IMR-90 (cell line): ENCODE measurements around the gene CASP6. TPM values are rescaled to one million over a fixed set of nuclear protein-coding genes. Genes with fewer than 3 reads are reported as not detected.

Experiments
- ATAC-seq: fragments of 200-7000 bp; cut with Tn5 transposase; 2 replicates; pipeline ENCODE4 v1.9.1; 2020; ENCODE audit warnings: low read depth, mild to moderate bottlenecking, moderate library complexity
- BruUV-seq: library from RNA; stranded (reverse); fragments of 400-500 nt; replicated peaks from 2 replicates; lab custom pipeline; 2021; lab: Mats Ljungman, UMichigan
- CTCF ChIA-PET: fragments of 300-600 bp; formaldehyde crosslinking; extraction: SDS; loops from one replicate; lab custom pipeline; 2021; ENCODE audit warnings: antibody characterized with exemption; lab: Yijun Ruan, JAX
- POLR2A ChIA-PET: fragments of 300-600 bp; sonication (Branson Sonifier 250); formaldehyde crosslinking; loops from one replicate; lab custom pipeline; 2022; ENCODE audit warnings: antibody characterized with exemption; ENCODE audit not compliant: unreplicated experiment; lab: Charles Lee
- DNase-seq: peaks from one replicate; pipeline ENCODE4 v3.0.0; 2013
- H2AFZ ChIP-seq: replicated peaks from 2 replicates; pipeline ENCODE3; 2013; ENCODE audit warnings: low read length, mild to moderate bottlenecking; ENCODE audit not compliant: poor library complexity
- H2AK5ac ChIP-seq: 2 replicates; pipeline ENCODE4 v1.6.1; 2013; ENCODE audit warnings: low read depth, low read length, inconsistent platforms
- H2AK9ac ChIP-seq: replicated peaks from 2 replicates; pipeline ENCODE3; 2013; ENCODE audit warnings: mild to moderate bottlenecking, low read depth, low read length, moderate library complexity; ENCODE audit not compliant: poor library complexity
- H2BK120ac ChIP-seq: 2 replicates; pipeline ENCODE4 v1.6.1; 2013; ENCODE audit warnings: low read depth, low read length, inconsistent platforms
- H2BK15ac ChIP-seq: 3 replicates; pipeline ENCODE4 v1.6.1; 2013; ENCODE audit warnings: low read depth, low read length, inconsistent platforms
- H2BK20ac ChIP-seq: 2 replicates; pipeline ENCODE4 v1.6.1; 2013; ENCODE audit warnings: low read depth, mild to moderate bottlenecking, inconsistent platforms, low read length, moderate library complexity
- H2BK5ac ChIP-seq: 2 replicates; pipeline ENCODE4 v1.6.1; 2013; ENCODE audit warnings: mild to moderate bottlenecking, low read depth, low read length, inconsistent platforms; ENCODE audit not compliant: poor library complexity, severe bottlenecking
- H3K14ac ChIP-seq: replicated peaks from 2 replicates; pipeline ENCODE4 v1.6.1; 2013; ENCODE audit warnings: low read depth, low read length, inconsistent platforms
- H3K18ac ChIP-seq: 2 replicates; pipeline ENCODE4 v1.6.1; 2013; ENCODE audit warnings: low read depth, low read length, control low read depth
- H3K23ac ChIP-seq: 2 replicates; pipeline ENCODE4 v1.6.1; 2013; ENCODE audit warnings: low read depth, low read length, inconsistent platforms
- H3K27ac ChIP-seq: 2 replicates; pipeline ENCODE4 v1.5.1; 2013; ENCODE audit warnings: mild to moderate bottlenecking, control low read depth, low read length; ENCODE audit not compliant: insufficient read depth
- H3K27me3 ChIP-seq: 2 replicates; pipeline ENCODE4 v1.6.1; 2013; ENCODE audit warnings: low read length; ENCODE audit not compliant: control insufficient read depth, insufficient read depth
- H3K36me3 ChIP-seq: 2 replicates; pipeline ENCODE4 v1.6.1; 2013; ENCODE audit warnings: low read length, mixed read lengths; ENCODE audit not compliant: control insufficient read depth, insufficient read depth
- H3K4ac ChIP-seq: 2 replicates; pipeline ENCODE4 v1.6.1; 2013; ENCODE audit warnings: low read depth, low read length, inconsistent platforms
- H3K4me1 ChIP-seq: 2 replicates; pipeline ENCODE4 v1.6.1; 2013; ENCODE audit warnings: low read length, mixed read lengths; ENCODE audit not compliant: control insufficient read depth, insufficient read depth
- H3K4me2 ChIP-seq: 2 replicates; pipeline ENCODE4 v1.6.1; 2013; ENCODE audit warnings: low read depth, mild to moderate bottlenecking, control low read depth, low read length, moderate library complexity
- H3K4me3 ChIP-seq: 2 replicates; pipeline ENCODE4 v1.5.1; 2013; ENCODE audit warnings: low read depth, mild to moderate bottlenecking, control low read depth, low read length, moderate library complexity; ENCODE audit not compliant: insufficient read depth
- H3K56ac ChIP-seq: 2 replicates; pipeline ENCODE4 v1.6.1; 2013; ENCODE audit warnings: low read length, inconsistent platforms; ENCODE audit not compliant: insufficient read depth; ENCODE audit errors: extremely low read depth
- H3K79me1 ChIP-seq, 2 experiments: 2 replicates each; pipeline ENCODE4 v1.6.1; 2013; ENCODE audit warnings: low read length in 2 of 2, inconsistent platforms in 1 of 2, low read depth in 1 of 2
- H3K9ac ChIP-seq: 2 replicates; pipeline ENCODE4 v1.6.1; 2013; ENCODE audit warnings: low read depth, low read length, control low read depth
- H3K9me1 ChIP-seq: 2 replicates; pipeline ENCODE4 v1.6.1; 2013; ENCODE audit warnings: low read length, inconsistent platforms; ENCODE audit not compliant: insufficient read depth
- H3K9me3 ChIP-seq: 2 replicates; pipeline ENCODE4 v1.6.1; 2013; ENCODE audit warnings: low read length; ENCODE audit not compliant: control insufficient read depth, insufficient read depth
- H4K20me1 ChIP-seq: 2 replicates; pipeline ENCODE4 v1.6.1; 2013; ENCODE audit warnings: low read length, inconsistent platforms; ENCODE audit not compliant: insufficient read depth
- H4K5ac ChIP-seq: 2 replicates; pipeline ENCODE4 v1.6.1; 2013; ENCODE audit warnings: mild to moderate bottlenecking, low read depth, low read length, control low read depth
- H4K8ac ChIP-seq, 2 experiments: 2 replicates each; pipeline ENCODE4 v1.6.1; 2013; ENCODE audit warnings: low read depth in 2 of 2, low read length in 2 of 2, control low read depth in 1 of 2, inconsistent platforms in 1 of 2
- H4K91ac ChIP-seq: 2 replicates; pipeline ENCODE4 v1.6.1; 2013; ENCODE audit warnings: low read depth, low read length, inconsistent platforms; ENCODE audit not compliant: insufficient read depth
- FOS ChIP-seq: fragments of 150-350 bp; IDR thresholded peaks from 2 replicates; pipeline ENCODE4 v1.6.1; 2016; ENCODE audit warnings: low read depth, low read length
- WGBS, 2 experiments: methylation state at CpG; one replicate each; pipeline versions ENCODE4 v1.1.5 to v1.1.7; 2013; ENCODE audit warnings: missing lambda C conversion rate in 2 of 2; ENCODE audit not compliant: insufficient read length in 1 of 2; ENCODE audit errors: extremely low coverage in 2 of 2; 5-methylcytosine and 5-hydroxymethylcytosine counted together
- dilution Hi-C: fragments of 300-500 bp; cut with HindIII; formaldehyde crosslinking; loops from one replicate; pipeline ENCODE4 v1.14.3; 2018; ENCODE audit warnings: low sequenced_read_pairs; ENCODE audit not compliant: unreplicated experiment
- in situ Hi-C: fragments of 300-500 bp; cut with MboI; formaldehyde crosslinking; loops from 3 replicates; pipeline ENCODE4 v1.14.3; 2019; ENCODE audit warnings: low sequenced_read_pairs, inconsistent platforms, mixed read lengths
- intact Hi-C: fragments of 100-400 bp; cut with micrococcal nuclease; formaldehyde crosslinking; loops from 2 replicates; pipeline ENCODE4 v1.10.0; 2022
- polyA plus RNA-seq, 3 experiments: library from polyadenylated mRNA; depleted of rRNA; stranded (reverse); fragments of >200 nt; gene quantifications; 2 replicates each; pipeline ENCODE4 v1.2.3, GENCODE V29; 2012; ENCODE audit warnings: low replicate concordance in 1 of 3
- total RNA-seq: library from RNA; depleted of rRNA; stranded (reverse); fragments of >200 nt; gene quantifications from 2 replicates; pipeline ENCODE4 v1.2.3, GENCODE V29; 2012
- TF ChIP-seq, protein P1 (sequence below): conservative IDR thresholded peaks from 2 replicates; pipeline ENCODE4 v1.5.1; 2012; ENCODE audit warnings: mild to moderate bottlenecking, low read depth, low read length, improper control_type of control experiment

CASP6 gene
- total and polyA plus RNA-seq, 2 of the 4 experiments (the other 2 are of a cell fraction), result 25.0 to 44.1 TPM

DNA sequence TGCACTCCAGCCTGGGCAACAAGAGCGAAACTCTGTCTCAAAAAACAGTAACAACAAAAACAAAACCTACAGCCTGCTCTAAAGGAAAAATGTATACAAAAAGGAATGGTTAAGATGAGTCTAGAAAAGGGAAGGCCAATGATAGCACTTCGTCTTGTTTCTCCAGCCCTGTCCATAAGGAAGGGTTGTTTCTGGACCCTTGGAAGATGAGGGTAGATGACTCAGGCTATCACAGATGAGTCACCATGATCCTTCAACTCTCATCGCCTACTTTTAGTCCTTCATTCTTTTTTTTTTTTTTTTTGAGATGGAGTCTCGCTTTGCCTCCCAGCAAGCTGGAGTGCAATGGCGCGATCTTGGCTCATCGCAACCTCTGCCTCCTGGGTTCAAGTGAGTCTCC, 17.8 kb upstream of the CASP6 start:
- Histone ChIP-seq H3K4me1 (0 out of 2 replicates have a peak, but pooled peaks cover 3% of the 10 kb centered on the region), H3K14ac (no peak overlapping the region; the same call in 1 of the 2 replicates), H4K8ac (no peak overlapping the region), H3K18ac (no peak overlapping the region), H3K56ac (no peak overlapping the region), H3K4me3 (no peak overlapping the region), H2BK15ac (no peak overlapping the region), H3K27ac (no peak overlapping the region), H3K9me1 (no peaks in the 10 kb centered on the region), H4K5ac (no peak overlapping the region), H2BK5ac (no peak overlapping the region), H3K9ac (no peak overlapping the region), H3K79me1 (peaks cover 16 to 19% of the 10 kb centered on the region in 2 experiments), H3K4me2 (no peak overlapping the region), H3K4ac (no peak overlapping the region), H3K9me3 (peaks cover 2% of the 10 kb centered on the region; the same call in 1 of the 2 replicates), H4K20me1 (no peaks in the 10 kb centered on the region), H3K23ac (no peak overlapping the region; the same call in 1 of the 2 replicates), H2AK5ac (no peak overlapping the region), H2BK120ac (no peak overlapping the region), H3K27me3 (no peaks in the 10 kb centered on the region), H2BK20ac (0 out of 2 replicates have a peak overlapping the region, but pooled peaks have one; percentile 3), H2AK9ac (no peak overlapping the region), H3K36me3 (no peaks in the 10 kb centered on the region), H2AFZ (no peak overlapping the region), H4K91ac (no peak overlapping the region)
- in situ Hi-C loops, result loop anchor here (10.0 kb wide), 1 partner anchor 286 kb away; the partner anchor contains the start of gene SEC24B
- dilution Hi-C loops, result no loop called here
- DNase-seq (peak; percentile 70), ATAC-seq (0 out of 2 replicates have a peak, but pooled peaks have one; percentile 27)
- TF ChIP-seq FOS, result peak; percentile 53; the same call in 1 of the 2 replicates
- TF ChIP-seq, protein P1, sequence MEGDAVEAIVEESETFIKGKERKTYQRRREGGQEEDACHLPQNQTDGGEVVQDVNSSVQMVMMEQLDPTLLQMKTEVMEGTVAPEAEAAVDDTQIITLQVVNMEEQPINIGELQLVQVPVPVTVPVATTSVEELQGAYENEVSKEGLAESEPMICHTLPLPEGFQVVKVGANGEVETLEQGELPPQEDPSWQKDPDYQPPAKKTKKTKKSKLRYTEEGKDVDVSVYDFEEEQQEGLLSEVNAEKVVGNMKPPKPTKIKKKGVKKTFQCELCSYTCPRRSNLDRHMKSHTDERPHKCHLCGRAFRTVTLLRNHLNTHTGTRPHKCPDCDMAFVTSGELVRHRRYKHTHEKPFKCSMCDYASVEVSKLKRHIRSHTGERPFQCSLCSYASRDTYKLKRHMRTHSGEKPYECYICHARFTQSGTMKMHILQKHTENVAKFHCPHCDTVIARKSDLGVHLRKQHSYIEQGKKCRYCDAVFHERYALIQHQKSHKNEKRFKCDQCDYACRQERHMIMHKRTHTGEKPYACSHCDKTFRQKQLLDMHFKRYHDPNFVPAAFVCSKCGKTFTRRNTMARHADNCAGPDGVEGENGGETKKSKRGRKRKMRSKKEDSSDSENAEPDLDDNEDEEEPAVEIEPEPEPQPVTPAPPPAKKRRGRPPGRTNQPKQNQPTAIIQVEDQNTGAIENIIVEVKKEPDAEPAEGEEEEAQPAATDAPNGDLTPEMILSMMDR, result no peak
- POLR2A ChIA-PET, result no interaction called here
- no TSS peak for BruUV-seq
- intact Hi-C loops, result no loop called here
- WGBS, 2 experiments, result no CpG with 5 or more reads among the region's 7 CpGs
- CTCF ChIA-PET, result no interaction called here
